Endodermal cell (in vitro differentiated cells): Measurements from ENCODE around the gene SH3YL1. TPM values are rescaled to one million over a fixed set of nuclear protein-coding genes. Genes with fewer than 3 reads are reported as not detected.

Experiments used
- DNase-seq: peaks from one replicate; pipeline ENCODE4 v3.0.0-alpha.2; 2017
- H3K27ac ChIP-seq: 2 replicates; pipeline ENCODE4 v1.5.1; 2013; ENCODE audit warnings: mild to moderate bottlenecking, low read depth, low read length, moderate library complexity
- H3K27me3 ChIP-seq: 2 replicates; pipeline ENCODE4 v1.6.1; 2013; ENCODE audit warnings: mild to moderate bottlenecking, low read length, moderate library complexity; ENCODE audit not compliant: insufficient read depth, control insufficient read depth, poor library complexity, severe bottlenecking
- H3K36me3 ChIP-seq: 2 replicates; pipeline ENCODE4 v1.7.0; 2013; ENCODE audit warnings: mild to moderate bottlenecking, low read length, moderate library complexity; ENCODE audit not compliant: control insufficient read depth, insufficient read depth
- H3K4me1 ChIP-seq: one replicate; pipeline ENCODE4 v1.7.0; 2013; ENCODE audit warnings: low read length; ENCODE audit not compliant: control insufficient read depth, insufficient read depth
- H3K4me3 ChIP-seq: 2 replicates; pipeline ENCODE4 v1.5.1; 2013; ENCODE audit warnings: mild to moderate bottlenecking, low read length, moderate library complexity
- H3K9ac ChIP-seq: 2 replicates; pipeline ENCODE4 v1.6.1; 2013; ENCODE audit warnings: mild to moderate bottlenecking, low read length, moderate library complexity; ENCODE audit not compliant: poor library complexity, severe bottlenecking; ENCODE audit errors: extremely low read depth
- H3K9me3 ChIP-seq: 2 replicates; pipeline ENCODE4 v1.6.1; 2013; ENCODE audit warnings: mild to moderate bottlenecking, low read length, moderate library complexity; ENCODE audit not compliant: control insufficient read depth
- H3K27ac Mint-ChIP-seq: 2 replicates; pipeline ENCODE4 v1.8.0; 2020; ENCODE audit warnings: mixed read lengths
- H3K27me3 Mint-ChIP-seq: 2 replicates; pipeline ENCODE4 v1.8.0; 2021; ENCODE audit warnings: mild to moderate bottlenecking, mixed read lengths; ENCODE audit not compliant: insufficient read depth
- H3K36me3 Mint-ChIP-seq: 2 replicates; pipeline ENCODE4 v1.8.0; 2020; ENCODE audit warnings: low read depth, mixed read lengths
- H3K4me1 Mint-ChIP-seq: 2 replicates; pipeline ENCODE4 v1.8.0; 2020; ENCODE audit warnings: mixed read lengths
- H3K4me3 Mint-ChIP-seq: 2 replicates; pipeline ENCODE4 v1.8.0; 2020; ENCODE audit warnings: mild to moderate bottlenecking, moderate library complexity, mixed read lengths
- H3K9me3 Mint-ChIP-seq: 2 replicates; pipeline ENCODE4 v1.8.0; 2020; ENCODE audit warnings: mild to moderate bottlenecking, mixed read lengths
- WGBS, 2 experiments: methylation state at CpG; one replicate each; pipeline versions ENCODE4 v1.1.5 to v1.1.7; 2013; ENCODE audit warnings: missing lambda C conversion rate in 2 of 2, mixed read lengths in 1 of 2; ENCODE audit not compliant: insufficient coverage in 1 of 2, insufficient read length in 1 of 2; 5-methylcytosine and 5-hydroxymethylcytosine counted together
- total RNA-seq, 2 donors: library from RNA; stranded (reverse); fragmentation: NEBNext Ultra II Directional in 1 of 2; extraction: Animal tissue kit (Norgen Biotek cat#: 25700) in 1 of 2; gene quantifications; 2 replicates in 1 of 2; 3 replicates in 1 of 2; pipeline ENCODE4 v1.2.1, GENCODE V29; 2021
- TF ChIP-seq, protein P1 (sequence below): fragments of 200-600 bp; sonication (generic); conservative IDR thresholded peaks from 2 replicates; pipeline ENCODE4 v1.5.0; 2021; ENCODE audit warnings: antibody characterized with exemption, mild to moderate bottlenecking

Gene SH3YL1
- total RNA-seq, 2 donors from 2014 or later, result 33.6 to 39.0 TPM

DNA sequence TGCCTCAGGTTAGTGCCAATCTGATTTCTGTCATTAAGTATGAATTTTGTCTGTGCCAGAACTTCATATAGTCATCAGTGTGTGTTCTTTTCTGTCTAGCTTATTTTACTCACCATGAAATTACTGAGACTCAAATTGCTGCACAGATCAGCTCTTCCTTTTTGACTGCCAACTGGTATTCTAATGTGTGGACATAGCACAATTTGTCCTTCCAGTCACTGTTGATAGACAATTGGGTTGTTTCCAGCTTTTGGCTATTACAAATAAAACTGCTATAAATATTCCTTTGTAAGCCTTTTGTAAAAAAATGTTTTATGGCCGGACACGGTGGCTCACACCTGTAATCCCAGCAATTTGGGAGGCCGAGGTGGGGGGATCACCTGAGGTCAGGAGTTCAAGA is 7.7 kb downstream of the SH3YL1 start:
- Histone ChIP-seq H3K27ac (no peak overlapping the region), H3K27me3 (no peaks in the 10 kb centered on the region), H3K4me3 (no peak overlapping the region), H3K9me3 (peaks cover 22% of the 10 kb centered on the region), H3K9ac (no peak overlapping the region), H3K36me3 (no peaks in the 10 kb centered on the region), H3K4me1 (no peaks in the 10 kb centered on the region)
- Mint-ChIP-seq H3K27me3 (no peaks in the 10 kb centered on the region), H3K27ac (no peak overlapping the region), H3K9me3 (peaks cover 27% of the 10 kb centered on the region), H3K36me3 (peaks cover 37% of the 10 kb centered on the region), H3K4me1 (peaks cover 1% of the 10 kb centered on the region), H3K4me3 (no peak overlapping the region)
- TF ChIP-seq, protein P1, sequence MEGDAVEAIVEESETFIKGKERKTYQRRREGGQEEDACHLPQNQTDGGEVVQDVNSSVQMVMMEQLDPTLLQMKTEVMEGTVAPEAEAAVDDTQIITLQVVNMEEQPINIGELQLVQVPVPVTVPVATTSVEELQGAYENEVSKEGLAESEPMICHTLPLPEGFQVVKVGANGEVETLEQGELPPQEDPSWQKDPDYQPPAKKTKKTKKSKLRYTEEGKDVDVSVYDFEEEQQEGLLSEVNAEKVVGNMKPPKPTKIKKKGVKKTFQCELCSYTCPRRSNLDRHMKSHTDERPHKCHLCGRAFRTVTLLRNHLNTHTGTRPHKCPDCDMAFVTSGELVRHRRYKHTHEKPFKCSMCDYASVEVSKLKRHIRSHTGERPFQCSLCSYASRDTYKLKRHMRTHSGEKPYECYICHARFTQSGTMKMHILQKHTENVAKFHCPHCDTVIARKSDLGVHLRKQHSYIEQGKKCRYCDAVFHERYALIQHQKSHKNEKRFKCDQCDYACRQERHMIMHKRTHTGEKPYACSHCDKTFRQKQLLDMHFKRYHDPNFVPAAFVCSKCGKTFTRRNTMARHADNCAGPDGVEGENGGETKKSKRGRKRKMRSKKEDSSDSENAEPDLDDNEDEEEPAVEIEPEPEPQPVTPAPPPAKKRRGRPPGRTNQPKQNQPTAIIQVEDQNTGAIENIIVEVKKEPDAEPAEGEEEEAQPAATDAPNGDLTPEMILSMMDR, result no peak
- DNase-seq, result no peak
- 76 to 82% methylated on average over 3 of the region's 3 CpGs for WGBS, 2 experiments

DNA sequence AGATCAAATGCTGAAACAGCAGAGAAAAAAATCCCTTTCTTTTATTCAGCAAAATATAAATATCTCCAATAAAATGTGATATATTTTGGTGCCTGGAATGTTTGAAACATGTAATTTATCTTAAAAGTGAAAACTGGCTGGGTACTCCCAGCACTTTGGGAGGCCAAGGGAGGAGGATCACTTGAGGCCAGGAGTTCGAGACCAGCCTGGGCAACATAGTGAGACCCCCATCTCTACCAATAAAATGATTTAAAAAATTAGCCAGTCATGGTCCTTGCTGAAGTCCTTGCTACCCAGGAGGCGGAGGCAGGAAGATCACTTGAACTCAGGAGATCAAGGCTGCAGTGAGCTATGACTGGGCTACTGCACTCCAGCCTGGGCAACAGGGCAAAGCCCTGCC is 8.6 kb downstream of the SH3YL1 start:
- Mint-ChIP-seq H3K27me3 (no peaks in the 10 kb centered on the region), H3K9me3 (peaks cover 27% of the 10 kb centered on the region), H3K27ac (no peak overlapping the region), H3K4me1 (peaks cover 1% of the 10 kb centered on the region), H3K4me3 (no peak overlapping the region), H3K36me3 (peaks cover 28% of the 10 kb centered on the region)
- peaks cover 22% of the 10 kb centered on the region for H3K9me3 ChIP-seq
- no peaks in the 10 kb centered on the region for H3K36me3 ChIP-seq
- no peak overlapping the region for H3K9ac ChIP-seq
- 83 to 98% methylated on average over 1 to 2 of the region's 2 CpGs for WGBS, 2 experiments
- H3K4me1 ChIP-seq, result no peaks in the 10 kb centered on the region
- no peaks in the 10 kb centered on the region for H3K27me3 ChIP-seq
- no peak overlapping the region for H3K27ac ChIP-seq
- TF ChIP-seq, protein P1, result no peak
- no peak for DNase-seq
- H3K4me3 ChIP-seq, result no peak overlapping the region

DNA sequence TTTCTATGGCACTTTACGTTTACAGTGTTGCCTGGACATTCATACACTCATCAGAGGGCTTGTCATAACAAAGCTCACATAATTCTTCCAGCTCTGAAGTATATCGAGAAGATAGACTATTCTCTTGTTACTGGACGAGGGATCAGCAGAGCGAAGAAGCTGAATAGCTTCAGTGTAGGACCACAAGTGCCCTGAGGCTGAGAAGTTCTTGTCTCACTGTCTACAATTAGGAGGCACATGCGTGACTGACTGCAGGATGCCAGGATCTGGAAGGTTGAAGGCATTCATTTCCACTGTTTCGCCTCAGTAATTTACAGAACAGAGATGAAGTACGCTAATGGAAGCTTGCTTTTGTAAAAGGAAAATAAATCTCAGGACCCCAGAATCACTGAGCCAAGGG is 9.6 kb downstream of the SH3YL1 start:
- peak overlapping the region; percentile 39 for H3K27ac Mint-ChIP-seq
- peaks cover 30% of the 10 kb centered on the region for H3K36me3 Mint-ChIP-seq
- no peaks in the 10 kb centered on the region for H3K27me3 ChIP-seq
- TF ChIP-seq, protein P1, result no peak
- DNase-seq, result no peak
- H3K9me3 Mint-ChIP-seq, result peaks cover 24% of the 10 kb centered on the region
- no peaks in the 10 kb centered on the region for H3K36me3 ChIP-seq
- H3K27ac ChIP-seq, result no peak overlapping the region
- 90 to 96% methylated on average over 5 to 7 of the region's 7 CpGs for WGBS, 2 experiments
- no peak overlapping the region for H3K4me3 ChIP-seq
- peaks cover 22% of the 10 kb centered on the region for H3K9me3 ChIP-seq
- H3K4me1 Mint-ChIP-seq, result peaks cover 1% of the 10 kb centered on the region
- H3K4me1 ChIP-seq, result no peaks in the 10 kb centered on the region
- H3K9ac ChIP-seq, result no peak overlapping the region
- H3K4me3 Mint-ChIP-seq, result no peak overlapping the region
- no peaks in the 10 kb centered on the region for H3K27me3 Mint-ChIP-seq
